SK-MEL-5 (cell line): ENCODE measurements around the gene PEX6. TPM values are rescaled to one million over a fixed set of nuclear protein-coding genes. Genes with fewer than 3 reads are reported as not detected.

ENCODE experiments used
- DNase-seq: peaks from one replicate; pipeline ENCODE4 v3.0.0-alpha.2; 2016; ENCODE audit warnings: low read depth, low spot score
- in situ Hi-C: cut with HindIII; loops from 2 replicates; pipeline ENCODE4 v1.10.0; 2016; ENCODE audit warnings: low sequenced_read_pairs, high pct_unique_total_duplicates, low pct_unique_long_range_greater_than_20kb
- total RNA-seq: library from RNA; depleted of rRNA; stranded (reverse); fragments of >200 nt; shearing (Covaris generic); gene quantifications from 2 replicates; pipeline ENCODE4 v1.2.3, GENCODE V29; 2014; rRNA removed

PEX6 gene
- total RNA-seq, 1 experiment from 2014 or later, result 15.2 TPM

DNA sequence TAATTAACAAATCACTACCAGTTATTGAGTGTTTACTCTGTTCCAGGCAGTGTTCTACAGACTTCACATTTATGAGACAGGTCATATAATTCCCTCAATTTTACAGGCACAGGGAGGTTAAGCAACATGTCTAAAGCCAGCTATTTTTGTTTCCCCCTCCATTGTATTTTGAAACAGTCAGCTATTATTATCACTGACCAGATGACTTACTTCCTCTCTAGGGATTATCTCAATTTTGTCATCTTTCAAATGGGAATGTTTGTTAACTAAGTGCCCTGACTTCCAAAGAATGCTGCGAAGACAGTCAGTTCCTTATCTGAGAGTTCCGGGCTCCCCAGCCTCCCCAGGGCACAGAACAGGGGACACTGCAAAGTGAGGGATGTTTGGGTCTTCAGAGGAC is 55.3 kb downstream of the PEX6 start:
- in situ Hi-C loops, result no loop called here
- DNase-seq, result peak; percentile 79

- in situ Hi-C loops, result no loop called here
- DNase-seq, result no peak
Measured at GRCh38 chr6:42921801-42922200, 57.2 kb downstream of the PEX6 start.

GRCh38 chr6:42916288-42916687 is 62.7 kb downstream of the PEX6 start:
- in situ Hi-C loops, result no loop called here
- no peak for DNase-seq

DNA sequence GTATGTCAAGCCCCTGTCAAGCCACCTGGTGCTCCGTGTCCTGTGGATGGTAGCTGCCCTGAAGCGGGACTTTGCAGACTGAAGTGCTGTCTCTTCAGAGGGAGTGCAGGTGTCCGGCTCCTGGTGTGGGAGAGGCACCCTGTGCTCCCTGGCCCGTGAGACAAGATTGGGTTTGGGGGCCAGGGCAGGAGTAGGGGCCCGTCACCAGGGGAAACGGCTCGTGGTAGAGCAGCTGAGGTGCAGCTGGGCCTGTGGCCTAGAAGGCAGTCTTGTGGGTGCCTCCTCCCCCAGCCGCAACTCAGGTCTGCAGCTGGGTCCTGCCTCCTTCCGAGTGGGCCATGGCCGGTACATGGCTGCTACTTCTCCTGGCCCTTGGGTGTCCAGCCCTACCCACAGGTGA is 63.2 kb downstream of the PEX6 start, which contains the start of gene PTCRA:
Gene PTCRA (plus strand): TSS at position 322 of the 400 bp plus-strand sequence. CDS start 17 bp downstream, at position 339.
- in situ Hi-C loops, result no loop called here
- no peak for DNase-seq

- in situ Hi-C loops, result no loop called here
- no peak for DNase-seq
Measured at GRCh38 chr6:42914546-42914945, 64.4 kb downstream of the PEX6 start.

Other genes with a start within 250 kb of the PEX6 start
- 35.2 and 37.9 TPM in 2 replicates for gene TBCC, start 233.1 kb downstream of the PEX6 start, total RNA-seq
- gene BICRAL, start 197.1 kb downstream of the PEX6 start, total RNA-seq, result 5.2 and 5.6 TPM in 2 replicates
- gene RPL7L1, start 99.6 kb downstream of the PEX6 start, total RNA-seq, result 110 and 112 TPM in 2 replicates
- 6.2 and 9.7 TPM in 2 replicates for gene PTCRA, start 63.1 kb downstream of the PEX6 start, total RNA-seq
- 38.6 and 40.1 TPM in 2 replicates for gene CNPY3, start 49.7 kb downstream of the PEX6 start, total RNA-seq
- 0.34 TPM in 1 of 2 replicates, not detected in the other for gene GNMT, start 18.4 kb downstream of the PEX6 start, total RNA-seq
- gene PPP2R5D, start 5.4 kb upstream of the PEX6 start, total RNA-seq, result 37.3 and 39.1 TPM in 2 replicates
- gene MEA1, start 34.8 kb upstream of the PEX6 start, total RNA-seq, result 66.6 and 79.1 TPM in 2 replicates
- 61.6 and 67.9 TPM in 2 replicates for gene KLHDC3, start 35.1 kb upstream of the PEX6 start, total RNA-seq
- gene RRP36, start 42.4 kb upstream of the PEX6 start, total RNA-seq, result 81.9 and 89.9 TPM in 2 replicates
- 18.8 and 20.2 TPM in 2 replicates for gene CUL7, start 74.7 kb upstream of the PEX6 start, total RNA-seq
- gene MRPL2, start 80.3 kb upstream of the PEX6 start, total RNA-seq, result 49.9 and 51.9 TPM in 2 replicates
- 6.8 and 8.3 TPM in 2 replicates for gene KLC4, start 80.5 kb upstream of the PEX6 start, total RNA-seq
- gene PTK7, start 97.1 kb upstream of the PEX6 start, total RNA-seq, result 19.7 TPM in 2 replicates
- gene SRF, start 192.1 kb upstream of the PEX6 start, total RNA-seq, result 16.4 and 17.6 TPM in 2 replicates
- gene CUL9, start 203.0 kb upstream of the PEX6 start, total RNA-seq, result 16.7 and 18.1 TPM in 2 replicates